ENCODE measurements around the gene PA2G4. TPM values are rescaled to one million over a fixed set of nuclear protein-coding genes. Genes with fewer than 3 reads are reported as not detected.

PA2G4 gene
- total and polyA plus RNA-seq, 10 of the 15 experiments (the other 5 are each of a cell fraction or from before 2014, with no cell fraction given): 148 to 514 (median 406) TPM

DNA sequence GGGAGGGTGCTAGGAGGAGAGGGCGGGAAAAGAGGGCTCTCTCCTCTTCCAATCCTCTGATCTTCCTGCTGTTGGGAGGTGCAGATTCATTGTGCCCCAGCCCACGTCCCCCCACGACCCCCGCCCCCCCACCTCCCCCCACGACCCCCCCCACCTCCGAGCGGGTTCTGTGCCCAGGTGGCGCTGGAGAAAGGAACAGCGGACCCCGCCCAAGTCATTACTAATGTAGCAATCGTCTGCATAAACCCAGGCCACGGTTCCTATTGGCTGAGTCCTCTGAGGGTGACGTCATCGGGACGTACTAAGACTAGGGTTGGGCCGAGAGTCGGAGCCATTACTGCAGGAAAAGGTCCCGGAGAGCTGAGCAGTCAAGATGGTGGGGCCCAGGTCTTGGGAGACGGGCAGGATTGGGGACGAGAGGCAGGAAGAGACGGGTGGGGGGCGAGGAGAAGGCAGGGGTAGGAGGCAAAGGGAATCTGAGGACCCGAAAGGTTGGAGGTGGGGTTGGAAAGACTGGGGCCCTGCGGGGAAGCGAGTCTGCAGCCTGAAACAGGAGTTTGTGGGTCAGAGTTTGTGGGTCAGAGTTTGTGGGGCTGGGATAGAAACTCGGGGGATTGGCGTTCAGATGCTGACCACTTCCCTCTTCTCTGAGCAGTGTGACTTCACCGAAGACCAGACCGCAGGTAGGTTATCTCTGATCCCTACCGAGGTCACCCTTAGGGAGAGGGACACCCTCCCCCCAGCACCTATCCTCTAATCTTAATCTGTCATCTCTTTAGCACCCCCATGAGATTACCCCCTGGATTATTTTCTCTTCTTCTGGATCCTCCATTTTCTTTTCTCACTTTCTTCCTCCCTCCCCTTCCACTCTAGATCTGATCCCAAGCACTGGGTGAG is 53.9 kb downstream of the PA2G4 start, which contains the start of gene MYL6 (continued):
- TF ChIP-seq, protein P1, sequence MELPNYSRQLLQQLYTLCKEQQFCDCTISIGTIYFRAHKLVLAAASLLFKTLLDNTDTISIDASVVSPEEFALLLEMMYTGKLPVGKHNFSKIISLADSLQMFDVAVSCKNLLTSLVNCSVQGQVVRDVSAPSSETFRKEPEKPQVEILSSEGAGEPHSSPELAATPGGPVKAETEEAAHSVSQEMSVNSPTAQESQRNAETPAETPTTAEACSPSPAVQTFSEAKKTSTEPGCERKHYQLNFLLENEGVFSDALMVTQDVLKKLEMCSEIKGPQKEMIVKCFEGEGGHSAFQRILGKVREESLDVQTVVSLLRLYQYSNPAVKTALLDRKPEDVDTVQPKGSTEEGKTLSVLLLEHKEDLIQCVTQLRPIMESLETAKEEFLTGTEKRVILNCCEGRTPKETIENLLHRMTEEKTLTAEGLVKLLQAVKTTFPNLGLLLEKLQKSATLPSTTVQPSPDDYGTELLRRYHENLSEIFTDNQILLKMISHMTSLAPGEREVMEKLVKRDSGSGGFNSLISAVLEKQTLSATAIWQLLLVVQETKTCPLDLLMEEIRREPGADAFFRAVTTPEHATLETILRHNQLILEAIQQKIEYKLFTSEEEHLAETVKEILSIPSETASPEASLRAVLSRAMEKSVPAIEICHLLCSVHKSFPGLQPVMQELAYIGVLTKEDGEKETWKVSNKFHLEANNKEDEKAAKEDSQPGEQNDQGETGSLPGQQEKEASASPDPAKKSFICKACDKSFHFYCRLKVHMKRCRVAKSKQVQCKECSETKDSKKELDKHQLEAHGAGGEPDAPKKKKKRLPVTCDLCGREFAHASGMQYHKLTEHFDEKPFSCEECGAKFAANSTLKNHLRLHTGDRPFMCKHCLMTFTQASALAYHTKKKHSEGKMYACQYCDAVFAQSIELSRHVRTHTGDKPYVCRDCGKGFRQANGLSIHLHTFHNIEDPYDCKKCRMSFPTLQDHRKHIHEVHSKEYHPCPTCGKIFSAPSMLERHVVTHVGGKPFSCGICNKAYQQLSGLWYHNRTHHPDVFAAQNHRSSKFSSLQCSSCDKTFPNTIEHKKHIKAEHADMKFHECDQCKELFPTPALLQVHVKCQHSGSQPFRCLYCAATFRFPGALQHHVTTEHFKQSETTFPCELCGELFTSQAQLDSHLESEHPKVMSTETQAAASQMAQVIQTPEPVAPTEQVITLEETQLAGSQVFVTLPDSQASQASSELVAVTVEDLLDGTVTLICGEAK (IDR thresholded peaks at IDR 0.05; ENCODE audit: borderline replicate concordance): no peak; the same call in 1 of the 2 replicates
- TF ChIP-seq TCF12 (IDR thresholded peaks at IDR 0.05; ENCODE audit: low read depth, low read length) (peak; percentile 50; the same call in 1 of the 2 replicates), NR2C2 (IDR thresholded peaks at IDR 0.05; ENCODE audit: borderline replicate concordance, control insufficient read depth, insufficient read length, low read depth) (no peak), RAD51 (IDR thresholded peaks at IDR 0.05) (no peak), EED (IDR thresholded peaks at IDR 0.05; ENCODE audit: low read depth) (0 out of 2 replicates have a peak, but pooled peaks have one; percentile 22), SUPT20H (IDR thresholded peaks at IDR 0.05; ENCODE audit: borderline replicate concordance, control insufficient read depth, low read depth, low read length) (no peak), BRCA1 (IDR thresholded peaks at IDR 0.05; ENCODE audit: low read depth, low read length) (no peak), SMC3 (IDR thresholded peaks at IDR 0.05; ENCODE audit: borderline replicate concordance, low read length) (no peak), RELA (IDR thresholded peaks at IDR 0.05; ENCODE audit: borderline replicate concordance, partially characterized antibody) (no peak), RB1 (IDR thresholded peaks at IDR 0.05; ENCODE audit: borderline replicate concordance) (peak; percentile 65; the same call in 1 of the 2 replicates), RBBP5 (conservative IDR thresholded peaks at IDR 0.05) (no peak), BCL11A (IDR thresholded peaks at IDR 0.05; ENCODE audit: low read depth, low read length) (0 out of 2 replicates have a peak, but pooled peaks have one; percentile 21), BACH1 (IDR thresholded peaks at IDR 0.05; ENCODE audit: borderline replicate concordance) (peak; percentile 88; the same call in 1 of the 2 replicates)
- TF ChIP-seq, protein P2, sequence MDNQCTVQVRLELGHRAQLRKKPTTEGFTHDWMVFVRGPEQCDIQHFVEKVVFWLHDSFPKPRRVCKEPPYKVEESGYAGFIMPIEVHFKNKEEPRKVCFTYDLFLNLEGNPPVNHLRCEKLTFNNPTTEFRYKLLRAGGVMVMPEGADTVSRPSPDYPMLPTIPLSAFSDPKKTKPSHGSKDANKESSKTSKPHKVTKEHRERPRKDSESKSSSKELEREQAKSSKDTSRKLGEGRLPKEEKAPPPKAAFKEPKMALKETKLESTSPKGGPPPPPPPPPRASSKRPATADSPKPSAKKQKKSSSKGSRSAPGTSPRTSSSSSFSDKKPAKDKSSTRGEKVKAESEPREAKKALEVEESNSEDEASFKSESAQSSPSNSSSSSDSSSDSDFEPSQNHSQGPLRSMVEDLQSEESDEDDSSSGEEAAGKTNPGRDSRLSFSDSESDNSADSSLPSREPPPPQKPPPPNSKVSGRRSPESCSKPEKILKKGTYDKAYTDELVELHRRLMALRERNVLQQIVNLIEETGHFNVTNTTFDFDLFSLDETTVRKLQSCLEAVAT (IDR thresholded peaks at IDR 0.05): peak; percentile 96
- TF ChIP-seq, protein P3, sequence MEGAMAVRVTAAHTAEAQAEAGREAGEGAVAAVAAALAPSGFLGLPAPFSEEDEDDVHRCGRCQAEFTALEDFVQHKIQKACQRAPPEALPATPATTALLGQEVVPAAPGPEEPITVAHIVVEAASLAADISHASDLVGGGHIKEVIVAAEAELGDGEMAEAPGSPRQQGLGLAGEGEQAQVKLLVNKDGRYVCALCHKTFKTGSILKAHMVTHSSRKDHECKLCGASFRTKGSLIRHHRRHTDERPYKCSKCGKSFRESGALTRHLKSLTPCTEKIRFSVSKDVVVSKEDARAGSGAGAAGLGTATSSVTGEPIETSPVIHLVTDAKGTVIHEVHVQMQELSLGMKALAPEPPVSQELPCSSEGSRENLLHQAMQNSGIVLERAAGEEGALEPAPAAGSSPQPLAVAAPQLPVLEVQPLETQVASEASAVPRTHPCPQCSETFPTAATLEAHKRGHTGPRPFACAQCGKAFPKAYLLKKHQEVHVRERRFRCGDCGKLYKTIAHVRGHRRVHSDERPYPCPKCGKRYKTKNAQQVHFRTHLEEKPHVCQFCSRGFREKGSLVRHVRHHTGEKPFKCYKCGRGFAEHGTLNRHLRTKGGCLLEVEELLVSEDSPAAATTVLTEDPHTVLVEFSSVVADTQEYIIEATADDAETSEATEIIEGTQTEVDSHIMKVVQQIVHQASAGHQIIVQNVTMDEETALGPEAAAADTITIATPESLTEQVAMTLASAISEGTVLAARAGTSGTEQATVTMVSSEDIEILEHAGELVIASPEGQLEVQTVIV (IDR thresholded peaks at IDR 0.05; ENCODE audit: borderline replicate concordance, partially characterized antibody): peak; percentile 29
- TF ChIP-seq, protein P4, sequence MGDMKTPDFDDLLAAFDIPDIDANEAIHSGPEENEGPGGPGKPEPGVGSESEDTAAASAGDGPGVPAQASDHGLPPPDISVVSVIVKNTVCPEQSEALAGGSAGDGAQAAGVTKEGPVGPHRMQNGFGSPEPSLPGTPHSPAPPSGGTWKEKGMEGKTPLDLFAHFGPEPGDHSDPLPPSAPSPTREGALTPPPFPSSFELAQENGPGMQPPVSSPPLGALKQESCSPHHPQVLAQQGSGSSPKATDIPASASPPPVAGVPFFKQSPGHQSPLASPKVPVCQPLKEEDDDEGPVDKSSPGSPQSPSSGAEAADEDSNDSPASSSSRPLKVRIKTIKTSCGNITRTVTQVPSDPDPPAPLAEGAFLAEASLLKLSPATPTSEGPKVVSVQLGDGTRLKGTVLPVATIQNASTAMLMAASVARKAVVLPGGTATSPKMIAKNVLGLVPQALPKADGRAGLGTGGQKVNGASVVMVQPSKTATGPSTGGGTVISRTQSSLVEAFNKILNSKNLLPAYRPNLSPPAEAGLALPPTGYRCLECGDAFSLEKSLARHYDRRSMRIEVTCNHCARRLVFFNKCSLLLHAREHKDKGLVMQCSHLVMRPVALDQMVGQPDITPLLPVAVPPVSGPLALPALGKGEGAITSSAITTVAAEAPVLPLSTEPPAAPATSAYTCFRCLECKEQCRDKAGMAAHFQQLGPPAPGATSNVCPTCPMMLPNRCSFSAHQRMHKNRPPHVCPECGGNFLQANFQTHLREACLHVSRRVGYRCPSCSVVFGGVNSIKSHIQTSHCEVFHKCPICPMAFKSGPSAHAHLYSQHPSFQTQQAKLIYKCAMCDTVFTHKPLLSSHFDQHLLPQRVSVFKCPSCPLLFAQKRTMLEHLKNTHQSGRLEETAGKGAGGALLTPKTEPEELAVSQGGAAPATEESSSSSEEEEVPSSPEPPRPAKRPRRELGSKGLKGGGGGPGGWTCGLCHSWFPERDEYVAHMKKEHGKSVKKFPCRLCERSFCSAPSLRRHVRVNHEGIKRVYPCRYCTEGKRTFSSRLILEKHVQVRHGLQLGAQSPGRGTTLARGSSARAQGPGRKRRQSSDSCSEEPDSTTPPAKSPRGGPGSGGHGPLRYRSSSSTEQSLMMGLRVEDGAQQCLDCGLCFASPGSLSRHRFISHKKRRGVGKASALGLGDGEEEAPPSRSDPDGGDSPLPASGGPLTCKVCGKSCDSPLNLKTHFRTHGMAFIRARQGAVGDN (IDR thresholded peaks at IDR 0.05): peak; percentile 88
